Neuronal stem cell (in vitro differentiated cells): Measurements from ENCODE around the gene CDC42EP4.

Experiments used
- DNase-seq: peaks from one replicate; pipeline ENCODE4 v3.0.0-alpha.2; 2013; ENCODE audit warnings: low spot score
- H2AFZ ChIP-seq: one replicate; pipeline ENCODE4 v1.6.1; 2013; ENCODE audit warnings: mild to moderate bottlenecking, low read length, inconsistent platforms
- H2AK5ac ChIP-seq: 2 replicates; pipeline ENCODE4 v1.6.1; 2013; ENCODE audit warnings: low read depth, mild to moderate bottlenecking, inconsistent platforms, low read length, moderate library complexity, mixed read lengths
- H2BK120ac ChIP-seq: 2 replicates; pipeline ENCODE4 v1.6.1; 2013; ENCODE audit warnings: low read depth, mild to moderate bottlenecking, inconsistent platforms, low read length, moderate library complexity, mixed read lengths
- H2BK12ac ChIP-seq: one replicate; pipeline ENCODE4 v1.6.1; 2013; ENCODE audit warnings: low read length, inconsistent platforms
- H2BK15ac ChIP-seq: 2 replicates; pipeline ENCODE4 v1.6.1; 2013; ENCODE audit warnings: mild to moderate bottlenecking, low read length, inconsistent platforms, mixed read lengths
- H2BK5ac ChIP-seq: one replicate; pipeline ENCODE4 v1.6.1; 2013; ENCODE audit warnings: inconsistent platforms, mild to moderate bottlenecking, low read length, moderate library complexity
- H3K14ac ChIP-seq: one replicate; pipeline ENCODE4 v1.6.1; 2013; ENCODE audit warnings: low read length, inconsistent platforms
- H3K18ac ChIP-seq: 2 replicates; pipeline ENCODE4 v1.6.1; 2013; ENCODE audit warnings: low read length, inconsistent platforms
- H3K23ac ChIP-seq: 2 replicates; pipeline ENCODE4 v1.6.1; 2013; ENCODE audit warnings: low read depth, mild to moderate bottlenecking, mixed read lengths, low read length, inconsistent platforms; ENCODE audit not compliant: poor library complexity
- H3K27ac ChIP-seq: replicated peaks from 3 replicates; pipeline ENCODE4 v1.5.1; 2013; ENCODE audit warnings: low read length, inconsistent platforms
- H3K27me3 ChIP-seq, 3 experiments: 2 replicates each; pipeline ENCODE4 v1.6.1; 2013; ENCODE audit warnings: low read length in 3 of 3, mild to moderate bottlenecking in 2 of 3, inconsistent platforms in 1 of 3, low read depth in 1 of 3, mixed read lengths in 1 of 3, moderate library complexity in 1 of 3; ENCODE audit not compliant: control insufficient read depth in 3 of 3, insufficient read depth in 3 of 3
- H3K36me3 ChIP-seq, 2 donors: replicated peaks in 1 of 2; 2 replicates each; pipeline ENCODE4 v1.6.1; 2013; ENCODE audit warnings: low read length in 2 of 2; ENCODE audit not compliant: control insufficient read depth in 2 of 2, insufficient read depth in 2 of 2
- H3K4ac ChIP-seq: 2 replicates; pipeline ENCODE4 v1.6.1; 2013; ENCODE audit warnings: inconsistent platforms, mild to moderate bottlenecking, low read length, moderate library complexity
- H3K4me1 ChIP-seq, 2 donors: 1 replicate in 1 of 2; 2 replicates in 1 of 2; pipeline ENCODE4 v1.6.1; 2013; ENCODE audit warnings: low read length in 2 of 2, low read depth in 1 of 2; ENCODE audit not compliant: control insufficient read depth in 2 of 2, insufficient read depth in 1 of 2
- H3K4me2 ChIP-seq: one replicate; pipeline ENCODE4 v1.6.1; 2013; ENCODE audit warnings: mild to moderate bottlenecking, low read length, inconsistent platforms; ENCODE audit not compliant: insufficient read depth, poor library complexity, severe bottlenecking
- H3K4me3 ChIP-seq, 2 donors: 2 replicates each; pipeline ENCODE4 v1.5.1; 2013; ENCODE audit warnings: low read length in 2 of 2, mild to moderate bottlenecking in 2 of 2, inconsistent platforms in 1 of 2, moderate library complexity in 1 of 2
- H3K79me1 ChIP-seq: one replicate; pipeline ENCODE4 v1.6.1; 2013; ENCODE audit warnings: low read depth, mild to moderate bottlenecking, inconsistent platforms, low read length, moderate library complexity
- H3K9ac ChIP-seq: one replicate; pipeline ENCODE4 v1.6.1; 2013; ENCODE audit warnings: mild to moderate bottlenecking, low read depth, low read length, inconsistent platforms; ENCODE audit not compliant: poor library complexity
- H3K9me3 ChIP-seq, 2 donors: replicated peaks in 1 of 2; 2 replicates each; pipeline versions ENCODE3 to v1.6.1; 2013; ENCODE audit warnings: low read length in 2 of 2, mild to moderate bottlenecking in 2 of 2, inconsistent platforms in 1 of 2, low read depth in 1 of 2, mixed read lengths in 1 of 2, moderate library complexity in 1 of 2; ENCODE audit not compliant: control insufficient read depth in 2 of 2, insufficient read depth in 1 of 2
- H4K8ac ChIP-seq: one replicate; pipeline ENCODE4 v1.6.1; 2013; ENCODE audit warnings: low read depth, mild to moderate bottlenecking, inconsistent platforms, low read length, moderate library complexity
- H4K91ac ChIP-seq: one replicate; pipeline ENCODE4 v1.6.1; 2013; ENCODE audit warnings: low read length, low read depth, mild to moderate bottlenecking, inconsistent platforms; ENCODE audit not compliant: poor library complexity
- WGBS, 2 donors: extraction: QIAGEN DNeasy Blood & Tissue Kit; methylation state at CpG; one replicate each; pipeline ENCODE4 v1.1.7; 2013; ENCODE audit warnings: missing lambda C conversion rate in 2 of 2, mixed read lengths in 1 of 2; ENCODE audit not compliant: insufficient read length in 2 of 2, insufficient replicate concordance in 1 of 2; ENCODE audit errors: extremely low coverage in 2 of 2; 5-methylcytosine and 5-hydroxymethylcytosine counted together

The CDC42EP4 gene

GRCh38 chr17:73271072-73271471 is 40.7 kb downstream of the CDC42EP4 start:
- DNase-seq: no peak
- H2AK5ac ChIP-seq: no peak overlapping the region
- no peak overlapping the region for H4K91ac ChIP-seq
- no peaks in the 10 kb centered on the region for H3K79me1 ChIP-seq
- H3K23ac ChIP-seq: no peak overlapping the region
- no peak overlapping the region for H2BK12ac ChIP-seq
- no peak overlapping the region for H2BK120ac ChIP-seq
- no peak overlapping the region for H3K27ac ChIP-seq
- no peaks in the 10 kb centered on the region for H3K27me3 ChIP-seq
- peak overlapping the region; percentile 51 for H2AFZ ChIP-seq
- H2BK5ac ChIP-seq: no peak overlapping the region
- no peak overlapping the region for H3K4me2 ChIP-seq
- H3K9me3 ChIP-seq: peaks cover 0 to 3% of the 10 kb centered on the region in 2 donors
- no CpG with 5 or more reads among the region's 9 CpGs for WGBS, 2 donors
- peak overlapping the region; percentile 65 for H3K18ac ChIP-seq
- no peaks in the 10 kb centered on the region for H3K36me3 ChIP-seq
- no peak overlapping the region for H3K4ac ChIP-seq
- H3K4me1 ChIP-seq: peaks cover 6 to 8% of the 10 kb centered on the region in 2 donors
- no peak overlapping the region for H3K4me3 ChIP-seq
- H3K14ac ChIP-seq: no peak overlapping the region
- no peak overlapping the region for H4K8ac ChIP-seq
- no peak overlapping the region for H2BK15ac ChIP-seq
- H3K9ac ChIP-seq: no peak overlapping the region

GRCh38 chr17:73269791-73270190 is 42.0 kb downstream of the CDC42EP4 start:
- Histone ChIP-seq H4K8ac (no peak overlapping the region), H3K14ac (no peak overlapping the region), H3K23ac (no peak overlapping the region), H2AK5ac (no peak overlapping the region), H3K4me2 (no peak overlapping the region), H3K9me3 (peaks cover 0 to 3% of the 10 kb centered on the region in 2 donors), H3K27me3 (no peaks in the 10 kb centered on the region), H3K4me1 (peaks cover 6 to 8% of the 10 kb centered on the region in 2 donors), H3K18ac (no peak overlapping the region), H3K4me3 (no peak overlapping the region), H2BK12ac (no peak overlapping the region), H2BK15ac (no peak overlapping the region), H2BK120ac (no peak overlapping the region), H3K36me3 (no peaks in the 10 kb centered on the region), H2BK5ac (no peak overlapping the region), H3K79me1 (no peaks in the 10 kb centered on the region), H2AFZ (no peak overlapping the region), H3K27ac (no peak overlapping the region), H4K91ac (no peak overlapping the region), H3K9ac (no peak overlapping the region), H3K4ac (no peak overlapping the region)
- WGBS, 2 donors: no CpG with 5 or more reads among the region's 1 CpG
- no peak for DNase-seq

GRCh38 chr17:73269329-73269615 is 42.5 kb downstream of the CDC42EP4 start:
- no peak overlapping the region for H2AFZ ChIP-seq
- H2BK120ac ChIP-seq: no peak overlapping the region
- H3K4ac ChIP-seq: no peak overlapping the region
- no peak overlapping the region for H2BK15ac ChIP-seq
- H3K27me3 ChIP-seq: no peaks in the 10 kb centered on the region
- H3K23ac ChIP-seq: no peak overlapping the region
- no peak overlapping the region for H3K4me3 ChIP-seq
- no peak overlapping the region for H2AK5ac ChIP-seq
- peaks cover 6 to 8% of the 10 kb centered on the region in 2 donors for H3K4me1 ChIP-seq
- no peak overlapping the region for H4K91ac ChIP-seq
- H4K8ac ChIP-seq: no peak overlapping the region
- H3K18ac ChIP-seq: no peak overlapping the region
- H3K4me2 ChIP-seq: no peak overlapping the region
- no peak overlapping the region for H2BK5ac ChIP-seq
- no peaks in the 10 kb centered on the region for H3K36me3 ChIP-seq
- H3K9me3 ChIP-seq: peaks cover 0 to 3% of the 10 kb centered on the region in 2 donors
- H3K79me1 ChIP-seq: no peaks in the 10 kb centered on the region
- no peak overlapping the region for H3K14ac ChIP-seq
- no peak overlapping the region for H2BK12ac ChIP-seq
- no peak overlapping the region for H3K9ac ChIP-seq
- no peak for DNase-seq
- H3K27ac ChIP-seq: no peak overlapping the region

DNA sequence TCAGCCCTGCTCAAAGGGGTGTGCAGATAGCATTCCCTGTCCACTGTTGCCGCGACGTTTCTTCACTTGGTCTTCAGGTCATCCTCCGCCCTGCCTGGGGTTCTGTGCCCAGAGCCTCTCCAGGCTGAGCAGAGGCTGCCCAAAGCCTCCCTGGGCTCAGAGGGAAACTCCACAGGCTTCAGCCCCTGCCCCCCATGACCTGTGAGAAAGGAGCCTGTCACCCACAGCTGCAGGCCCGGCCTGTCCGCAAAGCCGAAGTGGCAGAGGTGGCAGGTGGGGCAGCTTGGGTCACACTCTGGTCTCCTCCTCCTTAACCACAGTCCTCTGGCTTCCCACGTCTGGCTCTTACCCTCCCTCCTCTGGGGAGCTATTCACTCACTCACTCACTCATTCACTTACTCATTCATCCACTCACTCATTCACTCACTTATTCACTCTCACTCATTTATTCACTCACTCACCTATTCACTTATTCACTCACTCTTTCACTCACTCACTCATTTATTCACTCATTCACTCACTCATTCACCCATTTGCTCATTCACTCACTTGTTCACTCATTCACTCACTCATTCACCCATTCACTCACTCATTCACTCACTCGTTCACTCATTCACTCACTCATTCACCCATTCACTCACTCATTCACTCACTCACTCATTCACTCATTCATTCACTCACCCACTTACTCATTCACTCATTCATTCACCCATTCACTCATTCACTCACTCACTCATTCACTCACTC is 43.0 kb downstream of the CDC42EP4 start:
- Histone ChIP-seq H3K4ac (no peak overlapping the region), H3K79me1 (no peaks in the 10 kb centered on the region), H3K4me1 (peaks cover 6 to 8% of the 10 kb centered on the region in 2 donors), H2BK120ac (no peak overlapping the region), H3K18ac (peak overlapping the region; percentile 73), H3K9me3 (peaks cover 0 to 3% of the 10 kb centered on the region in 2 donors), H2AK5ac (peak overlapping the region; percentile 90), H3K36me3 (no peaks in the 10 kb centered on the region), H3K4me2 (no peak overlapping the region), H2AFZ (no peak overlapping the region), H4K8ac (no peak overlapping the region), H2BK15ac (peak overlapping the region; percentile 92), H3K23ac (no peak overlapping the region), H3K27me3 (no peaks in the 10 kb centered on the region), H3K9ac (no peak overlapping the region), H3K4me3 (no peak overlapping the region), H4K91ac (no peak overlapping the region), H3K27ac (no peak overlapping the region), H3K14ac (no peak overlapping the region), H2BK5ac (peak overlapping the region; percentile 43), H2BK12ac (no peak overlapping the region)
- no peak for DNase-seq
- WGBS, 2 donors: no CpG with 5 or more reads among the region's 9 CpGs
